ENCODE data around the gene RERE.

Gene RERE

DNA sequence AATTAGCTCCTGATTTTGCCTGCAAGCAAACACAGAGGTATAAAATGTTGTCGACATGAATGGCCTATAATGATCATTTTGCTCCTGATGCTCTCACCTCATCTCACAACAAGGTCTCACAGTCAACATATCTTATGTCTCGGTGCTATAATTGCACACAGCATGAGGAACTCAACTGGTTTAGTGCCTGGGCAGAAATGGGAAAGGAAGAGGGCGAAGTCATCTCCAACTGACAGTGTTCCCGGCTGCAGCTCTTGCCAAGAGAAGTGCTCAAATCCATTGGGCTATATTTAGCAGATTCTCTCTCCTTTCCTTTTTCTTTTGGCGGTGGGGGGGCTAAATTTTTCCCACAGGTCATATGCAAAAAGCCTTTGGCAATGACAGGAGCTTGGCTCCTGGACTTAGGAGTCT lies 446.5 kb downstream of the RERE start:
- DNase-seq, result no peak

DNA sequence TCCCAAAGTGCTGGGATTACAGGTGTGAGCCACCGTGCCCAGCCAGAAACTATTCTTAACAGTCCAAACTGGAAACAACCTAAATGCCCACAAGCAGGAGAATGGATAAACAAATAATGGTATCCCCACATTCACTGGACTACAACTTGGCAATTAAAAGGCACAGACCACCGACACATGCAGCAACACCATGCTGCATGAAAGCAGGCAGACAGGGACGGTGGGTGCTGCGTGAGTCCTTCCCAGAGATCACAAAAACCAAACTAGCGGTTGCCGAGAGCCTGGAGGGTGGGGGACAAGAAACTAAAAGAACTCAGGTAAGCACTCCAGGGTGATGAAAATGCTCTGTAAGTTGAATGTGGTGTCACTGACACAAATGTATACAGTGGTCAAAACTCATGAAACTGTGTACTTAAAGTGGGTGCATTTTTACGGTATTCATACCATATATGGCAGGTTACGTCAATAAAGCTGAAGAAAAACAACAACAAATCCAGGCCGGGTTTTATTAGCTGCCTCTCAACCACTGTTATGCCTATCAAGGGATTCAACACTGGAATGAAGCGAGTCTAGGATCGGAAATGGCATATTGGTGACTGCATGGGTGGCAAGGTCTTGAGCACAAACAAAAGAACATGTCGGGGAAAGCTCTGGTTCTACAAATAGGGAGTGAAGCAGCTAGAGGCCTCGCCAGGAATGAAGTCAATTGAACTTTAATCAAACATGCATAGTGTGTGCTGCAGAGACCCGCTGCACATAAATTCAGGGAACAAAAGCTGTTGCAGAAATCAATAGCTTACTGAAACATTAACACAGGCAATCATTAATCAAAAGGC lies 447.2 kb downstream of the RERE start:
- no peak for DNase-seq

DNA sequence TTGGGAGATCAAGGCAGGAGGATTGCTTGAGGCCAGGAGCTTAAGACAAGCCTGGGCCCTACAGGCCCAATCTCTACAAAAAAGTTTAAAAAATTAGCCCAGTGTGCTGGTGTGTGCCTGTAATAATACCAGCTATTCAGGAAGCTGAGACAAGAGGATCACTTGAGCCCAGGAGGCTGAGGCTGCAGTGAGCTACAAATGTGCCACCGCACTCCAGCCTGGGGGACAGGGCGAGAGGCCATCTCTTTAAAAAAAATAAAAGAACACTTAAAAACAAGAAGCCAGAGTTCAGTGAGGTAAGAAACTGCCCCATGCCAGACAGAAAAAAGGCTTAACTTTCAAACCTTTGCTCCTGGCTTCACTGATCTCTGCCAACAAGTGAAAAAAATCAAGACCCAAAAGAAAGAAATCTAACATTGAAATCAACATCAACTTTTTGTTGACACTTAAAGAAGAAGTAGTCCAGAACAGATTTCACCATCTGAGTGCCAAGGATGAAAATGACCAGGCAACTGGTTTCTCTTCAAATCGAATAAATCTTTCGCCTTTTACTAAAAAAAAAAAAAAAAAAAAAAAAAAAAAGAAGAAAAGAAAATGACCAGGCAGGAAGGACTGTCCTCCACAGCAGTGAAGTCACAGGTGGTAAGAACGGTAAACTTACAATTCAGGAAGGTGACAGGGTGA lies 448.3 kb downstream of the RERE start:
- DNase-seq, result no peak

DNA sequence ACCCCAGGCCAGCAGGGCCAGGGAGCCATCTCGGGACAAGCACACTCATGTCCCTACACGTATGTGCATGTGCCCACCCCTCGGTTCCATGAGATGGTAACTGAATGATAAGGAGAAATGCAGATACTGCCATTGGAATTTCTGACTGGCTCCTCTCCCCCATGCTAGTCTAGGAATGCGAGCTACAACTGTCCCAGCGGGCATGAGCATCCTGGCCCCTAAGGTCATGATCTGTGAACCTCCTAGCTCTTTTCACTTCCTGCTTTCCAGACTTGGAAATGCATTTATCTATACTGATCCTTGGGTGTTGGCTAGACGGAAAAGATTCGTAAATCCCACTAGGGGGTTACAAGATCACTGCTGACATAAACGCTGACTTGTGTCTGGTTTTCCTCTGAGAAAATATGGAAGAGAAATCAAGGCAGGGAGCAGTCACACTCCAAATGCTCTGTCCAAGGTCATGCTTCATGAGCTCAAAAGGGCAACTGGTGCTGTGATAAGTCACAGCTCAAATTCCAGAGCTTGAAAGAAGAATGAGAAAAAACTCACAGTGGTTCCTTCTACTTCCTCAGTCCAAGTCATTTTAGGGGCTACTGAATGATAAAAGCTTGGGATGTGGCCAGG lies 449.8 kb downstream of the RERE start:
- no peak for DNase-seq

DNA sequence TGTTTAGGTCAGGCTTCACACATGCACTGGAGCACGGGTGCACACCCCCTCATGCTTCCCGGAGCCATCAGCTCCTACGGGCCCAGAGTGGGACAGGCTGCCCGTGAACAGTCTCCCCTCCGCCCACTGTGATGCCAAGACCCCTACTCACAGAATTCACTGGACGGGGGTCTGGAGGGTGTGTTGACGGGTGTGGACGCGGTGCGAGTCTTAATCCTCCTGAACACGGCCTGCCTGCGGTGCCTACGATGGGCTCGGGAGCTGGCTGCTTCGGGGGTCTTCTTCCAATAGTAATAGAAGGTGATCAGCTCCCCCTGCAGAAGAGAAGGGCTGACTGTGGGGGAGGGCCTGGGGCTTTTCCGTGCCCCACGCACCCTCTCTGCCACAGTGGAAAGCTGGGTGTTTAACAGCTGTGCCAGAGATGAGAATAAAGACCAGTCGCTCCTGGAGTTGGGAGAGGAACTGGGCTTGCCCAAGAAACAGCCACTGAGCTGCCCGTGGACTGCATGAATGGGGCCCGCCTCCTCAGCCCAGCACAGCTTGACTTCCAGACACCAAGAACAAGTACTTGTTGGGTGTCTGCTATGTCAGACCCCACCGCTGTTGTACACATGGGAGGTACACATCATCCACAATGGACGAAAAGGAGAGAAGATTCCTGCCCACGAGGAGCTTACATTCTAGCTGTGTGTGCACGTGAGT lies 451.6 kb downstream of the RERE start:
- no peak for DNase-seq

DNA sequence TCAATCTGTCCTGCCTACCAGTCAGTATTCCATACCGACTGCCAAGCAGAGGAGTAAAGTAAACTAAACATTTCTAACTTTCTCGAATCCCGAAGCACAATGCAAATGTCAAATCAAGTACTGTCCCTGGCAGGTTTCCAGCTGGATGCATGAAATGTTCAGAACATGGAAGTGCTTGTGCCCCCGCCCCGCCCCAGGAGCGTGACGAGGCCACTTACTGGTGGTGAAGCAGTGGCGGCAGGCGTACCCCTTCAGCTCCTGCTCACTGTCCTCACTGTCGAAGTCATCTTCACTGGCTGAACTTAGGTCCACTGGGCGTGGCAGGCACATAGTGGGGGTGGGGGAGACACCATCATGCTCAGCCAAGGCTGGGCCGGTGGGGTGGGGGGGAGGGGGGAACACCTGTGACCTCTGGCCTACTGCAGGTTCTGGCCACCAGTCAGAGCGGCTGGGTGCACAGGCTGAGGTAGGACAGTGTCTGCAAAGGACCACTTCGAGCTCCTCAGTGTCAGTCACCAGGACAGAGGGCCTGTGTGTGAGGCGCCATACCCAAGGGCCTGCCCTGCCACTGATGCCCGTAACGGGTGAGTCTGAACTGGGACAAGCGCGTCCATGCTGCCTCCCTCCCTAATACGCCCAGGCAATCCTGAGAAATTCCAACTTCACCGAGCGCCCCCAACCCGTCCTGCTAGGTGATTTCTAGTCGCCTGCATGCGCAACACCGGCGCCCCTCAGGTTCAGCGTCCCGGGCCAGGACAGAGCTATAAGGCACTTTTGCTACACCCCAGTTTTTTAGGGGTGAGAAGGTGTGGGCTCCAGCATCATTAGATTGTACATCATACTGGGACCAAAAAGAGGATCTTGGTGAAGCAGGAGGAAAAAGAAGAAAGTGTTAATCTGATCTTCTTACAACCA lies 452.7 kb downstream of the RERE start:
- DNase-seq, result no peak

DNA sequence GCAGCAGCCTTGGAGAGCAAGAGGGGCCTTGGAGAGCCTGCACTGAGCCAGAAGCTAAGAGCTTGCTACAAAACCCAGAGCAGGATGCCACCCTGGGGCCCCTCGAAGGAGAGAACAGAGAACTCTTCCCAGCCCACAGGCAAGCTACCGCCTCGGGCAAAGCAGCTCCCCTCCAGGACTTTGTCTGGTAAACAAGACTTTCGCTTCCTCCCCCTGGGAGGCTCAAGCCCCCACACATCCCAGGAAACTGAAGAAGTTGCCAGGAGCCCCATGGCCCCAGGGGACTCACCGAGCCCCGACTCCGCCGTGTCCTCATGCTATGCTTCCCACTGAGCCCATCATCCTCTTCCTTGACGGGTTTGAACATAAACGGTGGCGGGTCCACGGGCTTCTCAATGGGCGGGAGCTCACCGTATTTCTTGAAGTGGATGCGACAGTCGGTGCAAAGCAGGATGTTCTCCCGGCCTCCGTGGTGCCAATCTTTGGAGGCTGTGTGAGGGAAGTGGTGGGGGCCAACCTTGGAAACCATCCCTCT lies 453.6 kb downstream of the RERE start:
- no peak for DNase-seq

DNA sequence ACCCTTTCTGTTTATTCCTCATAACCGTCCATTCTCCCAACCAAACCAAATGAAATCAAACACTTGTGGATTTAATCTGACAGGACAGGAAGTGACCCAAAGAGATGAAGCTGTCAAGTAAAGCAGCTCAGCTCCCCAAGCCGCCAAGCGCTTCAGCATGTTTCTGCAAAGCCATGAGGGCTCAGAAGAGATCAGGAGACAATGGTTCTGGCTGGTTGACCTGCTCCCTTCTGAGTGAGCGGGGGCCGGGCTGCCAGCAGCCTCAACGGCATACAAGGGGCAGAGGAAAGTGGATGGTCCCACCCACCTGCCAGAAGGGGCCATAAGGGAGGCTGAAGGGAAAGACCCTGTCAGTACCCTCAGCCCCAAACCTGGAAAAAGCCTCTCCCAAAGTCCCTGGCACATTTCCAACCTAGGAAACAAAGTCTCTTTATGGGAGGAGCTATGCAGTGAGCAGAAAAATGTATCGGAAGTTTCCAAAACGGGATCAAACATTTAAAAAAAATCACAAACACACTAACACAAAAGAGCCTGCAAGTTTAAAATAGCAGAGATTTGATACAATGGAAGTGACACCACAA lies 454.2 kb downstream of the RERE start:
- DNase-seq, result no peak

DNA sequence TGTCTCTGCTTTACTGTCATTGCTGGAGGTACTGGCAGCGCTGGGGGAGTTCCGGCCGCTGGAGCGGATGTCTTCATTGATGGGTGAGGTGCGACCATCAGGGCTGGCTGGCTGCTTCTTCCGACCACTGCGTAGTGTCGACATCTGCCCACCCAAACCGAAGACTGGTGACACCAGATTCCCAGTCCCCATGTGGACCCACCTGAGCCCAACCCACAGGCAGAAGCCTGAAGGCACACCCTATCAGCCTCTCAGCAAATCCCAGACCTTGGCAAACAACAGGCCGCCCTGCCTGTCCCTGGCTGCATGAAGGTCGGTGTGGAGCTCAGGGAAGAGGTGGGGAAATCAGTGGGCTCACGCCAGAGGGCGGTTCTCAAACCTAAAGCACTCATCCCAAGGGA lies 454.7 kb downstream of the RERE start:
- DNase-seq, result no peak

DNA sequence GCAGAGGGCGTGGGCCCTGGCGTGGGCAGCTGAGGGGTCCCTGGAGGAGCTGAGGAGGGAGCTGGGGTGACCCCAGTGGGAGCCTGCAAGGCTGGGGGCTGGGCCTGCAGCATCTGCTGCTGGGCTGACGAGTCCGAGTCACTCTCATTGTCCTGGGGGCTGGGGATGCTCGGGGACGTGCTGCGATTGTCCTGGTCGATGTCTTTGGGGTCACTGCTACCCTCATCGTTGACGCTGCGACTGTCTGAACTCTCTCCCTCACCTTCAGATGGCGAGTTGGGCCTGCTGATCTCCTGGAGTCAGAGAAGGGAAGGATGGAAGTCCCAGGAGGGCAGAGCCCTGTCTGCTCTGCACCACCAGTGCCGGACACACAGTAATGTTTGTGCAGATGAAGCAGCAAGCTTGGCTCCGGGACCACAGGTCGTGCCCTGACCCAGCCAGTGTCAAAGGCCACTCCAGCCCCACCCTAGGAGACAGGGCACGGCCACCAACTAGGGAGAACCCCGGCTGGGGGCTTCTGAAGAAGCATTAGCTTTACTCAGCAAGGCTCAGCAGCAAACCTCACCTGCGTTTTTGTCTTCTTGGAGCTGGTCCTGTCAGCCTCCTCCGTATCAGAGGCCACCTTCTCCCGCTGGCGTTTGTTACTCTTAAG lies 456.1 kb downstream of the RERE start:
- no peak for DNase-seq

DNA sequence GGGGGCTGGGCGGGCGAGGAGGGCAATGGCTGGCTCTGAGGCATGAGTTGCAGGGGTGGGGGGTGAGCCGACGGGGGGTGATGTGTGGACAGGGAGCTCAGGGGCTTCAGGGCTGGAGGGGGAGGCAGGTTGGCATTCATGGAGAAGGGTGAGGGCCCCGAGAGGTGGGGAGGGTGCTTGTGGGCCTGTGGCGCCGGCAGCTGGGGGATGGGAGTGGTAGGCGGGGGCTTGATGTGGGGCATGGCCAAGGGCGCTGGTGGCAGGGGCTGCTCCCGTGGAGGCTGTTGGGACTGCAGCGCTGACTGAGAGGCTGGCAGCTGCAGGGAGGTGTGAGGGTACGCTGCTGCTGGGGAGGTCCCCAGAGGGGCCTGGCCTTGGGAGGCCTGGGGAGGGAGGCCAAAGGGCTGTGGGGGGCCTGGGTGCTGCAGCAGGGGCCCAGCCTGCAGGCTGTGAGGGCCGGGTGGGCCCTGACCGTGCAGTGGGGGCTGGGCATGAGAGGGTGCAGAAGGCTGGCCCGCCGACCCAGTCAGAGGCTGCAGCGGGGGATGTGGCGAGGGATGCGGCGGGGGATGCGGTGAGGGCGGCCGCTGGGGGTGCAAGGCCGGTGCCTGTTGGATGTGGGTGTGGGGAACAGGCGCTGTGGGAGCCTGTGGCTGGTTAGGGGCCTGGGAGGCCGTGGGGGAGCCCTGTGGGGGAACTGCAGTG lies 456.8 kb downstream of the RERE start:
- DNase-seq, result no peak

DNA sequence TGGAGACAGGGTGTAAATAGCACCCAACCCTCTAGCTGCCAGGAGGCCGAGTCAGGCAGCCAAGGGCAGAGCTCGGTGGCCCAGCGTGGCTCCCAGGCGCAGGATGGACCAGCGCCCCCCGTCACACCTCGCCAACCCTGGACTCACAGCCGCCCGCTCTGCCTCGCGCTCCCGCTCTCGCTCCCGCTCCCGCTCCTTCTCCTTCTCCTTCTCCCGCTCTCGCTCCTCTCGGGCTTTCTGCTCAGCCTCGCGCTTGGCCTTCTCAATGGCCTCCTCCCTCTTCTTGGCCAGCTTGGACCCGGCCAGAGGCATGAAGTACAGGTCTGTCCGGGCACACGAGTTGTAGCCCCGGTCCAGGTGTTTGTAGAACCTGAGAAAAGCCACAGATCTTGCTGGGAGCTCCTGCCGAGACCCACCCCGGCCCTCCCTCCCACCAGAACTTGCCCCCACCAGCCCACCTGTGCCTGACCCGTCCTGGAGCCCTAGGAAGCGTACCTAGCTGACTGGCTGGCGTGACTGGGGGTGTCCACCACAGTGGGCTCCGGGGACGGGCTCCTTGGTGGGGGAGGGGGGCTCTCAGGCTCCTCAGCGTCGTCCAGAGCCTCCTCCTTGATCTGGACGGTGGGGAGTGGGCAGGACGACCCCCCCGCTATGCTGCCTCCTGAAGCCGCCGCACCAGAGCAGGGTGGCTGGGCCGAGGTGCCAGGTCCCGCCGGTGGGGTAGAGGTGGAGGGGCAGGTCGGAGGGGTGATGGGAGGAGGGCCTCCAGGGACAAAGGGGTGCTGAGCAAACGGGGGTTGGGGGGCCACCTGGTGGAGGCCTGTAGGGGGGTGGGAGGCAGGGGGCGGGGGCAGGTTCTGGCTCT lies 457.6 kb downstream of the RERE start:
- DNase-seq, result no peak

DNA sequence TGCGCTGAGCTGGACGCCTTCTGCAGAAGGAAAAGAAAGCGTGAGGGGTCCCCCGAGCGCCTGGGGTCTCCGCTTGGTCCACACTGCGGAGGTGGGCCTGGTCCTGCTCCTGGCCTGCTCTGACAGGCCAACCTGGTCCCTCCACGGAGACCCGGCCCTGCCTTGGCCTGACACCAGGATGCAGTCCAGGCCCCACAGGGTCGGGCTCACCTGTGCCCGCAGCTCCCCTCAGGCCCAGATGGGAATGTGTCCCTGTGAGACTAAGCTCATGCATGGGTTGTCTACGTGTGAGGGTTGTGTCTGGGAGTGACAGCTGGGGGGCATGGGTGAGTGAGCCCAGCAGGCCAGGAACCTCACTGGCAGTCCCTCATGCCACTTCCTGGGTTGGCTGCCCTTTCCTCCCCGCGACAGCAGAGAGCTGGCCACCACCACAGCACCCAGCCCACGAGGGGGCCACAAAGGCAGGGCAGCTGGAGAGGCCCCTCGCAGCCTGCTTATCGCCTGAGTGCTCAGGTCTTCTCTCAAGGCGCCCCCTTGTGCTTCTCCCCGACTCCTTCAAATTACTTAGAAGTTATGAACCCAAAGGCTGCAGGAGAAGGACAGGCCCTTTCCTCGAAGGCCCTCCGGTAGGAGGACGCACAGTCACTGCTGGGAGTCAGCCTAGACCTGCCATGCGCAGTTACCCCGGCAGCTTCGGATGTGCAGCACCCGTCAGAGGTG lies 458.4 kb downstream of the RERE start:
- no peak for DNase-seq

DNA sequence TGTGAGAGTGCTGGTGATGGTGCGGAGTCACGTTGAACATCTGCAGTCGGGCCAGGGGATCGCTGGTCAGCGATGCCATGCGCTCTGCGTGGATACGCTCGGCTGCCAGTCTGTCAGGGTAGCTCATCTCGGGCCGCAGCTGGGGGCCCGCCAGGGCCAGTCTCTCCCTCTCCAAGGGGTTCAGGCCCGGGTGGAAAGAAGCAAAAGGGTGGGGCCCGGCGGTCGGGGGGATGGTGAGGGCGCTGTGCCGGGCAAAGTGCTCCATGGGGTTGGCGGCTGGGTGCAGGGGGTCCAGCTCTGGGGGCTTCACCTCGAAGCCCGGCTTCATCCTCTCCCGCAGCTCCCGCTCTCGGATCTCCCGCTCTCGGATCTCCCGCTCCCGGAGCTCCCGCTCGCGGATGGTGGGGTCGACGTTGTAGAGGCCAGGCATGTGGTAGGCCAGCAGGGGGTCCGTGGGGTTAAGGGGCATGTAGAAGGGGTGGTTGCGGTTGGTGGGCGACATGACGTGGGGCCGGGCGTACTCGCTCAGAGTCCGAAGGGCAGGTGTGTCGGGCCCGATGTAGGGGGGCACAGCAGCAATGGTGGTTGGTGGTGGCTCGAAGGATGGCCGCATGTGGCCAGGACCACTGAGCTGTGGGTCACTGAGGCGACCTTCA lies 459.1 kb downstream of the RERE start:
- no peak for DNase-seq

DNA sequence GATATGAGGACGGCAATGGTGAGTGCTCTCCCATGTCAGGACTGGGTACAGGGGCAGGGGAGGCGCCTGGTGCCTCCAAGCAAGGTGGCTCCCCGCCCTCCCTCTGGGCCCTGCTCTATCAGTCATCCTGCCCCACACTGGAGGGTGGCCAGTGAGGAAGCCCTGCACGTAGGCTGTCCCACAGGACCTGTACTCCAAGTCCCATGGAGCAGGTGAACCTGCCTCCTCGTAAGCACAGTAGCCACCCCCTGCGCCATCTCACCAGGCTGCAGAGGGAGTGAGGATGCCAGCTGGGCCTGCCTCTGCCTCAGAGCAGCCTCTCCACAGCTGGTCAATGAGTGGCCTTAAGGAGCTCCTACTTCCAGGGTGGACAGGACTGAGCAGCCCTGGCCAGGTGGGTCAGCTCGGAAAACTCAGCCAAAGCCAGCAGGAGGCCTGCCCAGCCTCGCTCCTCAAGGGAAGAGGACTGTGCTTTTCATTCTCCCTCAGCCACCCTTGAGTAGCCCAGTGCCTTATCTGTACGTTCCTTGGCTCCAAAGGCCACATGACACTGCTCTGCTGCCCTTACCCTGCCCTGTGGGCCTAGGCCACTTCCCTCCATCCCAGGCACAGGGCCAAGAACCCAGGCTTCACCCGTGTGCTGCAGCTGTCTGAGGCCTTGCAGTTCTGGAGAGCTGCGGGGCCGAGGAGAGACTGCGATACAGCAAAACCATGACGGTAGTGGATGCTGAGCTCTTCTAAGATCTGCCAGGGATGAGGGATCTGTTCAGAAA lies 459.9 kb downstream of the RERE start:
- DNase-seq, result no peak

DNA sequence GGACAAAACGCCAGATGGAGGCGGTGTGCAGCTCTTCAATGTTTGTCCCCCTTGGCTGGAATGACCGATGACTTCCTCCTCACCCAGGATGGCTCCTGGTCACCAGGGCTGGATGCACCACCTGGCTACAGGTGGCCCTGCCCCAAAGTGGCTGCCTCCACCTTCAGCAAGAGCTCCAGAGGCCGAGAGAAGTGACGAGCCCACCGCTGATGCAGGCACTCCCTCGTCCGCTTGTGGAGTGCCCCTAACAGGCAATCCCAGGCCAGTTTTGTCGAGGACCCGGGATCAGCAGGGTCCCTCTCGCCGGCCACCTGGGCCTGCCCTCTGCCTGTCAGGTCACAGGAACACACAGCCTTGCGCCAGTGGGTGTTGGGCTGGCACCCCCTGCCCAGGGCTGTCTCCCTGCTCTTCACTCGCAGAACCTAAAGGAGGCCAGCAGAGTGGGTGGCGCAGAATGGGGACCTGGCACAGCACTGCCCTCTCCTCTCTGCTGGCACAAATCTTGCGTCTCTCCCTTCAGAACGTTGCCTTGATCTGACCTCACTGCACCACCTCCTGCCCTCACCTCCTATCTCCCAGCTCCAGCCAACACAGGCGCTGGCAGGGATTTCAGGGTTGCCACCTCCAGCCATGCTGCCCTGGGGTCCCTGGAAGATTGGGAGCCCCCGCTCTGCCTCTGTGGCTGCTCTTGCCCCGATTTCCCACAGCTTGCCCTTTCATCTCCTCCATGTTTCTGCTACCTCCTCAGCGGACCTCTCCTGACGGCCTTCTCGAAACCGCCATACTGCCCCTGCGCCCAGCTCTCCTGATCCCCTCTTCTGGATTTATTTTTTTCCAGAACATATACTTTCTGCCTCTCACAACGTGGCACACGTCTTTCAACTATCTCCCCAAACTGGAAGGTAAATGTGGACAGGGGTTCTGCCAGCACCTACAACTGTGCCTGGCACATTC lies 460.9 kb downstream of the RERE start:
- DNase-seq, result no peak

Data from effector CD4-positive, alpha-beta T cell (primary cell).